GM23248 (cell line): Measurements from ENCODE around the gene ZBTB18. TPM values are rescaled to one million over a fixed set of nuclear protein-coding genes. Genes with fewer than 3 reads are reported as not detected.

ENCODE experiments used
- DNase-seq: peaks from one replicate; pipeline ENCODE4 v3.0.0-alpha.2; 2015
- H2AFZ ChIP-seq: fragments of 200-600 bp; sonication (generic); 2 replicates; pipeline ENCODE4 v1.6.1; 2016; ENCODE audit warnings: antibody characterized with exemption
- H3F3A ChIP-seq: fragments of 200-600 bp; sonication (generic); 2 replicates; pipeline ENCODE4 v1.6.1; 2016; ENCODE audit warnings: mild to moderate bottlenecking, antibody characterized with exemption, mixed run types; ENCODE audit not compliant: insufficient read depth
- H3K27ac ChIP-seq: fragments of 200-600 bp; sonication (generic); 2 replicates; pipeline ENCODE4 v1.5.1; 2016; ENCODE audit warnings: mild to moderate bottlenecking
- H3K27me3 ChIP-seq: fragments of 200-600 bp; sonication (generic); replicated peaks from 2 replicates; pipeline ENCODE4 v1.6.1; 2016; ENCODE audit warnings: mild to moderate bottlenecking; ENCODE audit not compliant: insufficient read depth
- H3K36me3 ChIP-seq: fragments of 200-600 bp; sonication (generic); 2 replicates; pipeline ENCODE4 v1.6.1; 2016; ENCODE audit warnings: low read depth, mild to moderate bottlenecking
- H3K4me1 ChIP-seq: fragments of 200-600 bp; sonication (generic); 2 replicates; pipeline ENCODE4 v1.6.1; 2016; ENCODE audit warnings: mild to moderate bottlenecking; ENCODE audit not compliant: insufficient read depth
- H3K4me2 ChIP-seq: fragments of 200-600 bp; sonication (generic); one replicate; pipeline ENCODE4 v1.6.1; 2016; ENCODE audit warnings: mild to moderate bottlenecking; ENCODE audit not compliant: unreplicated experiment
- H3K4me3 ChIP-seq: fragments of 200-600 bp; sonication (generic); 2 replicates; pipeline ENCODE4 v1.5.1; 2016; ENCODE audit warnings: mild to moderate bottlenecking
- H3K79me2 ChIP-seq: fragments of 200-600 bp; sonication (generic); 2 replicates; pipeline ENCODE4 v1.6.1; 2016; ENCODE audit warnings: mild to moderate bottlenecking; ENCODE audit not compliant: insufficient read depth
- H3K9ac ChIP-seq: fragments of 200-600 bp; sonication (generic); 2 replicates; pipeline ENCODE4 v1.6.1; 2016; ENCODE audit warnings: mild to moderate bottlenecking
- H3K9me2 ChIP-seq: fragments of 200-600 bp; sonication (generic); 2 replicates; pipeline ENCODE4 v1.6.1; 2016; ENCODE audit warnings: mixed run types, mild to moderate bottlenecking, moderate library complexity; ENCODE audit not compliant: insufficient read depth
- H3K9me3 ChIP-seq: fragments of 200-600 bp; sonication (generic); one replicate; pipeline ENCODE4 v1.6.1; 2017; ENCODE audit warnings: low read depth
- H4K20me1 ChIP-seq: fragments of 200-600 bp; sonication (generic); 2 replicates; pipeline ENCODE4 v1.6.0; 2016; ENCODE audit not compliant: insufficient read depth
- EZH2 ChIP-seq: fragments of 200-600 bp; sonication (generic); IDR thresholded peaks from 2 replicates; pipeline ENCODE4 v1.6.1; 2018; ENCODE audit warnings: antibody characterized with exemption, mild to moderate bottlenecking; ENCODE audit not compliant: insufficient read depth, poor library complexity, severe bottlenecking
- EZH2phosphoT487 ChIP-seq: fragments of 200-600 bp; sonication (generic); IDR thresholded peaks from 2 replicates; pipeline ENCODE4 v1.6.1; 2018; ENCODE audit warnings: antibody characterized with exemption, moderate library complexity, mild to moderate bottlenecking, low read depth; ENCODE audit not compliant: insufficient read depth
- WGBS, 2 experiments: methylation state at CpG; one replicate each; pipeline ENCODE4 v1.1.6; 2015 to 2017; ENCODE audit warnings: low lambda C conversion rate in 2 of 2, low coverage in 1 of 2; ENCODE audit errors: missing lambda C conversion rate in 2 of 2; 5-methylcytosine and 5-hydroxymethylcytosine counted together
- in situ Hi-C: fragments of 300-500 bp; cut with MboI; formaldehyde crosslinking; loops from 2 replicates; pipeline ENCODE4 v1.15.0; 2020
- polyA plus RNA-seq: library from polyadenylated mRNA; unstranded; fragments of >200 nt; fragmentation: Nextera tagmentation; extraction: Ambion mirVana; gene quantifications from 2 replicates; pipeline ENCODE4 v1.2.1, GENCODE V29; 2016
- total RNA-seq: library from RNA; depleted of rRNA; stranded (reverse); fragments of >200 nt; shearing (Covaris generic); gene quantifications from 2 replicates; pipeline ENCODE4 v1.2.3, GENCODE V29; 2014

The ZBTB18 gene
- total and polyA plus RNA-seq, 2 experiments from 2014 or later: 0.25 to 9.2 TPM

DNA sequence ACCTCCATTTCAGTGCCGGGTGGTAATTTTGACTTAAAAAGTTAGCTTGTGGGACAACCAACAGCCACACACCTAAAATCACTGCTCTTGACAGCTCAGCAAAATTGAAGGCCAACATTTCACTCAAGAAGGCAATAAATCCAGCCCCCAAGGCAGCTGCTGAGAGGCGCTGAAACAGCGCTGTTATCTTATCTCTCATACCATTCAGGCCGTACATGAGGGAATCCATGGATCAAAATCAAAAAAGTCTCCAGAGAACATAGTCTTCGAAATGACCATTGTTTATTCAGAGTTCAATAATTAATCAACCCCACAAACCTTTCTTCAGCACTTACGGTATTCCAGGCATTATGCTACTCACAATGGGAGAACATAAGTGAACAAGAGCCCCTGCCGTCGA lies 38.5 kb downstream of the ZBTB18 start:
- H3K27me3 ChIP-seq: no peaks in the 10 kb centered on the region; the same call in 1 of the 2 replicates
- H3K9me3 ChIP-seq: no peaks in the 10 kb centered on the region
- H3F3A ChIP-seq: peaks cover 9% of the 10 kb centered on the region; the same call in 1 of the 2 replicates
- no peak overlapping the region for H3K27ac ChIP-seq
- no peaks in the 10 kb centered on the region for H3K79me2 ChIP-seq
- in situ Hi-C loops: no loop called here
- H3K36me3 ChIP-seq: no peaks in the 10 kb centered on the region
- no peak for DNase-seq
- no peak overlapping the region for H3K4me2 ChIP-seq
- H3K4me3 ChIP-seq: no peak overlapping the region
- peaks cover 19% of the 10 kb centered on the region for H3K4me1 ChIP-seq
- H3K9me2 ChIP-seq: no peaks in the 10 kb centered on the region
- no peak overlapping the region for H2AFZ ChIP-seq
- no peak for TF ChIP-seq EZH2phosphoT487
- TF ChIP-seq EZH2: no peak
- WGBS, 2 experiments: 86 to 91% methylated on average over 8 of the region's 8 CpGs
- no peaks in the 10 kb centered on the region for H4K20me1 ChIP-seq
- no peak overlapping the region for H3K9ac ChIP-seq

DNA sequence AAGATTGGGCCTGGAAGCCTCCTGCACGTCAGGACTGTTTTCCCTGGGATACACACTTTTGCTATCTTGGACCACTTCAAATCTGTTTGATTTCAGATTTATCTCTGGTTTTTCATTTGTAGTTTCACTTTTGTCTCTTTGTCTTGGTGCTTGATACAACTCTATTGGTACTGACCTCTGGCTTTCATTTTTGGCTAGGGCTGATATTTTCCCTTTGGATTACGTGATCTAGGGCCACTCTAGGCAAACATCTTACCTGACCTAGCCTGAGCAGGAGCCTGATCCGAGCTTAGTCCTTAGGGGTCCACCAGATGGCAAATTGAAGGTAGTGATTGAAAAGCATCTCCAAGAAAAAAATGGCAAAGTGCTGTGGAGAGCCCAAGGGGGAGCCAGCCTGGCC lies 39.6 kb downstream of the ZBTB18 start:
- in situ Hi-C loops: no loop called here
- WGBS, 2 experiments: 62 to 68% methylated on average over 3 of the region's 3 CpGs

DNA sequence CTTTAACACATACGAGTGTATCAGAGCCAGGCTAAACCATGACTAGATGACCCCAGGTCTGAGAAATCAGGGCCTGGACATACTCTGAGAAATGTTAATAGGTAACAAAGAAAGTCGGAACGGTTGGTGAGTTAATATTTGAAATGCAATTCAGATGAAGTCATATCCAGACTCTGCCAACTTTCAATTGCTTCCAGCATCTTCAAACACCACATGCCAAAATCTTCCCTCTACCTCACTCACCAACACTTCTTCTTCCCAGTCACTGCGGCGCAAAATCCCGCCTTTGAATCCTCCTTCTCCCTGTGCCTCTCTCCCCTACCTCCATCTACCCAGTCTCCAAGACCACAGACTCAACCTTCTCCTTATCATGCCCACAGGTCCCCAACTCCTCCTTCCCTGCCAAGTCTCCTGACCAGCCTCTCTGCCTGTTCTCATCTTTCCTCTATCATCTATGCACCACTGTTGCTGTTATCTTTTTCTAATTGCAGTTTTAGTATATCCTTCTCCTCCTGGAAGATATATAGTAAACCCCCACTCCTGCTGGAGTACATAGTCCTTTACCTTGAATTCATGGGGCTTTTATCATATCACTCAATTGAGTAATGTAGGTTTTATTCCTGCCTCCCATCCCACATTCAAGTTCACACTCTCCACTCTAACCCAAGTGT lies 41.3 kb downstream of the ZBTB18 start:
- no peaks in the 10 kb centered on the region for H3K36me3 ChIP-seq
- peak; percentile 83 for DNase-seq
- H3K4me1 ChIP-seq: peaks cover 19% of the 10 kb centered on the region
- no peaks in the 10 kb centered on the region for H3K27me3 ChIP-seq
- H3F3A ChIP-seq: peaks cover 9% of the 10 kb centered on the region; the same call in 1 of the 2 replicates
- 7 to 8% methylated on average over 6 of the region's 6 CpGs for WGBS, 2 experiments
- no peak overlapping the region for H3K9ac ChIP-seq
- H4K20me1 ChIP-seq: no peaks in the 10 kb centered on the region
- H3K9me2 ChIP-seq: no peaks in the 10 kb centered on the region
- peak overlapping the region; percentile 18; the same call in 1 of the 2 replicates for H2AFZ ChIP-seq
- no peaks in the 10 kb centered on the region for H3K79me2 ChIP-seq
- no peak overlapping the region for H3K27ac ChIP-seq
- TF ChIP-seq EZH2phosphoT487 (no peak), EZH2 (no peak)
- H3K9me3 ChIP-seq: no peaks in the 10 kb centered on the region
- peak overlapping the region; percentile 22 for H3K4me2 ChIP-seq
- peak overlapping the region; percentile 31; the same call in 1 of the 2 replicates for H3K4me3 ChIP-seq
- in situ Hi-C loops: no loop called here

More for the DNA sequence above, 39.6 kb downstream of the ZBTB18 start:
- H3K27me3 ChIP-seq: no peaks in the 10 kb centered on the region; the same call in 1 of the 2 replicates
- no peak for TF ChIP-seq EZH2
- no peak for TF ChIP-seq EZH2phosphoT487
- DNase-seq: no peak
- H3K9me3 ChIP-seq: no peaks in the 10 kb centered on the region
- H3K79me2 ChIP-seq: no peaks in the 10 kb centered on the region
- no peak overlapping the region for H3K4me3 ChIP-seq
- no peak overlapping the region for H3K9ac ChIP-seq
- H2AFZ ChIP-seq: no peak overlapping the region
- H3F3A ChIP-seq: peaks cover 9% of the 10 kb centered on the region; the same call in 1 of the 2 replicates
- H4K20me1 ChIP-seq: no peaks in the 10 kb centered on the region
- no peaks in the 10 kb centered on the region for H3K9me2 ChIP-seq
- H3K36me3 ChIP-seq: no peaks in the 10 kb centered on the region
- H3K27ac ChIP-seq: no peak overlapping the region
- H3K4me1 ChIP-seq: peaks cover 19% of the 10 kb centered on the region
- H3K4me2 ChIP-seq: no peak overlapping the region

DNA sequence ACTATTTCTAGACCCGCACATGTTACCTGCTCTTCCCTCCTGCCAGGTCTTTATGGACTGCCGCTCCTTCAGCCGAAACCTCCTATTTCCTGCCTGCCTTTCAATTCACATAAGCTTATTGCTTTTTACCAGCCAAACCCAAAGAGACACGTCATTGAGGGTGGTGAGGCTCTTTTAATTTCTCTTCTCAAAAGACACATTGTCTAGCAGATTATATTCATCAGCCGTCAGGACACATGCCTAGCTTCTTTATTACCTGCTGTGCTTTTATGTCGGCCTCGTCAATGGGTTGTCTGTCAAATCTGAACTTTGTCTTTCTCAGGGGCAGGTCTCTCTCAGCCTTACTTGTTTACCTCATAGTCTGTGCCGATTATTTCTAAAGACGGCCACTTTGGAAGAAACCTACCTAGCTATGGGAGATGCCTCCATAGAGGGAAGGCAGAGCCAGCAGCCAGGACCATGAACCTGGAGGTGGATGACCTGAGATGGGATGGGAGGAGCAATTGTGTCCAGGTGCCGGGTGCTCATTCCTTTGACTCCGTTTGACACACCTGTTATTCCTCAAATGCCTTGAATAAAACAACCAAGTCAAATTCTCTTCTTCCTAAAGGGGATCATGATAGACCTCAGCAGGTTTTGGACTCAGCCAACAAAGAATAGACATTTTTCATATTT lies 42.0 kb downstream of the ZBTB18 start:
- peaks cover 26% of the 10 kb centered on the region for H3K4me1 ChIP-seq
- no peak overlapping the region for H2AFZ ChIP-seq
- WGBS, 2 experiments: 66 to 68% methylated on average over 11 of the region's 11 CpGs
- H3K4me3 ChIP-seq: no peak overlapping the region
- H3K27ac ChIP-seq: no peak overlapping the region
- no peaks in the 10 kb centered on the region for H3K9me3 ChIP-seq
- no peaks in the 10 kb centered on the region for H3K9me2 ChIP-seq
- no peak overlapping the region for H3K9ac ChIP-seq
- H3K27me3 ChIP-seq: no peaks in the 10 kb centered on the region
- H3K4me2 ChIP-seq: peak overlapping the region; percentile 22
- peak; percentile 2 for DNase-seq
- no peaks in the 10 kb centered on the region for H3K79me2 ChIP-seq
- H3F3A ChIP-seq: peaks cover 9% of the 10 kb centered on the region; the same call in 1 of the 2 replicates
- in situ Hi-C loops: no loop called here
- TF ChIP-seq EZH2phosphoT487 (no peak), EZH2 (no peak)
- H3K36me3 ChIP-seq: no peaks in the 10 kb centered on the region
- H4K20me1 ChIP-seq: no peaks in the 10 kb centered on the region
